ENCODE data around the gene MKRN2. TPM values are rescaled to one million over a fixed set of nuclear protein-coding genes. Genes with fewer than 3 reads are reported as not detected.

Gene MKRN2
- total and polyA plus RNA-seq, 2 of the 13 experiments (the other 11 are each of a cell fraction or from before 2014, with no cell fraction given), result 25.5 to 34.3 TPM

DNA sequence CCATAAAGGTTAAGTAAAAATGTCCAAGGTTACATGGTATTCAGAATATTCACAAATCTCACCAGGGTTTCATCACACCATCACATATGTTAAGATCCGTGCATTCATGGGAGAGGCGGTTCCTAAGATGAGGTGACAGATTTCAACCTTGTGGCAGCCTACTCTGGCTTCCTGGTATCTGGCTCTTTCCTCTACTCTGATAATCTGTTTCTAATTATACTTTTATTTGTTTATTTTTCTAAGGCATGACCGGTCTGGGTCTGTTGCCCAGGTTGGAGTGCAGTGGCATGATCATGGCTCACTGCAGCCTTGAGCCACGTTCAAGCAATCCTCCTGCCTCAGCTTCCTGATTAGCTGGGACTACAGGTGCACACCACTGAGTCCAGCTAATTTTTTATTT lies 72.7 kb downstream of the MKRN2 start:
- no peak overlapping the region for H3K27ac ChIP-seq (ENCODE audit: extremely low read length, insufficient read depth, low read length)
- TF ChIP-seq BRD4 (CRISPR knock-in tag; IDR thresholded peaks at IDR 0.05), result no peak
- TF ChIP-seq, protein P1, sequence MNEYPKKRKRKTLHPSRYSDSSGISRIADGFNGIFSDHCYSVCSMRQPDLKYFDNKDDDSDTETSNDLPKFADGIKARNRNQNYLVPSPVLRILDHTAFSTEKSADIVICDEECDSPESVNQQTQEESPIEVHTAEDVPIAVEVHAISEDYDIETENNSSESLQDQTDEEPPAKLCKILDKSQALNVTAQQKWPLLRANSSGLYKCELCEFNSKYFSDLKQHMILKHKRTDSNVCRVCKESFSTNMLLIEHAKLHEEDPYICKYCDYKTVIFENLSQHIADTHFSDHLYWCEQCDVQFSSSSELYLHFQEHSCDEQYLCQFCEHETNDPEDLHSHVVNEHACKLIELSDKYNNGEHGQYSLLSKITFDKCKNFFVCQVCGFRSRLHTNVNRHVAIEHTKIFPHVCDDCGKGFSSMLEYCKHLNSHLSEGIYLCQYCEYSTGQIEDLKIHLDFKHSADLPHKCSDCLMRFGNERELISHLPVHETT (CRISPR knock-in tag; conservative IDR thresholded peaks at IDR 0.05), result no peak
- TF ChIP-seq KDM5A (IDR thresholded peaks at IDR 0.05; ENCODE audit: borderline replicate concordance, low read length), result no peak
- TF ChIP-seq ZNF496 (CRISPR knock-in tag; IDR thresholded peaks at IDR 0.05; ENCODE audit: insufficient replicate concordance), result no peak
- peaks cover 90% of the 10 kb centered on the region for H3K79me2 ChIP-seq (ENCODE audit: insufficient read depth, low read length)
- no peaks in the 10 kb centered on the region for H3K27me3 ChIP-seq (ENCODE audit: control insufficient read depth in 1 of 2, insufficient read depth in 2 of 2, low read length in 2 of 2)
- POLR2A ChIA-PET, result no interaction called here
- ATAC-seq (no peak), DNase-seq (ENCODE audit: low spot score) (no peak), FAIRE-seq (no peak)
- no peaks in the 10 kb centered on the region for H3K9me3 ChIP-seq (ENCODE audit: low read length)
- H2AFZ ChIP-seq (ENCODE audit: low read length), result no peak overlapping the region
- H3K36me3 ChIP-seq (replicated peaks in 1 of 2; ENCODE audit: control insufficient read depth in 1 of 2, insufficient read depth in 2 of 2, low read length in 2 of 2), result no peaks in the 10 kb centered on the region
- in situ Hi-C loops (cut with HindIII; ENCODE audit: extremely low pct_ligation_motif_present, low pct_unique_long_range_greater_than_20kb) (no loop called here), intact Hi-C loops (cut with micrococcal nuclease; ENCODE audit: unreplicated experiment) (loop anchor here (10.0 kb wide), 1 partner anchor 45 kb away; no protein-coding TSS in a partner anchor)
- H3K9ac ChIP-seq (ENCODE audit: insufficient read depth, low read depth, low read length), result no peak overlapping the region
- peaks cover 44% of the 10 kb centered on the region for H4K20me1 ChIP-seq (ENCODE audit: insufficient read depth, low read length)
- CTCF ChIA-PET (ENCODE audit: low intra/inter-chr PET ratio, low total read pairs), result no interaction called here
- 91% methylated on average over 4 of the region's 4 CpGs for WGBS (ENCODE audit: low lambda C conversion rate)
- no TSS peak for BruUV-seq (replicated peaks)
- H3K4me1 ChIP-seq (ENCODE audit: insufficient read depth, low read length), result peaks cover 18% of the 10 kb centered on the region; the same call in 1 of the 2 replicates
- no peak overlapping the region for H3K4me3 ChIP-seq (replicated peaks in 1 of 3; ENCODE audit: insufficient read depth in 1 of 3, low read depth in 2 of 3, low read length in 3 of 3)
- H3K4me2 ChIP-seq (ENCODE audit: low read depth, low read length), result no peak overlapping the region

DNA sequence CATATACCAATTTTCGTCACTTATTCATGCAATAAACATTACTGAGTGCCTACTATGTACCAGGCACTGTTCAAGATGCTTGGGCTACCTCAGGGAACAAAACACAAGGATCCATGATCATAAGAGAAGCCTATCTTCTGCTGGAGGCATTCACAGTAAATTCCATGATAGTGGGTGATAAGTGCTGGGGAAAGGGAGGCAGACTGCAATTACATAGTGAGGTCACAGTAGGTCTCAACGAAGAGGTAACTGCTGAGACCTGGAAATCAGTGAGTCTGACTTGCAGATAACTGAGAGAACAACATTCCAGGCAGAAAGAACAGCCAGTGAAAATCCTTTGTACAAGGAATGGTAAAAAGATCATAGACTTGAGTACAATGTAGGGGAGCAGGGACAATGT lies 73.4 kb downstream of the MKRN2 start:
- POLR2A ChIA-PET, result no interaction called here
- FAIRE-seq (no peak), ATAC-seq (no peak), DNase-seq (ENCODE audit: low spot score) (no peak)
- H3K4me2 ChIP-seq (ENCODE audit: low read depth, low read length), result no peak overlapping the region
- H3K27ac ChIP-seq (ENCODE audit: extremely low read length, insufficient read depth, low read length), result no peak overlapping the region
- no peaks in the 10 kb centered on the region for H3K27me3 ChIP-seq (ENCODE audit: control insufficient read depth in 1 of 2, insufficient read depth in 2 of 2, low read length in 2 of 2)
- peaks cover 92% of the 10 kb centered on the region for H3K79me2 ChIP-seq (ENCODE audit: insufficient read depth, low read length)
- CTCF ChIA-PET (ENCODE audit: low intra/inter-chr PET ratio, low total read pairs), result no interaction called here
- in situ Hi-C loops (cut with HindIII; ENCODE audit: extremely low pct_ligation_motif_present, low pct_unique_long_range_greater_than_20kb), result no loop called here
- intact Hi-C loops (cut with micrococcal nuclease; ENCODE audit: unreplicated experiment), result no loop called here
- WGBS (ENCODE audit: low lambda C conversion rate), result 93% methylated on average over 2 of the region's 2 CpGs
- BruUV-seq (replicated peaks), result no TSS peak
- peaks cover 18% of the 10 kb centered on the region; the same call in 1 of the 2 replicates for H3K4me1 ChIP-seq (ENCODE audit: insufficient read depth, low read length)
- no peak overlapping the region for H3K9ac ChIP-seq (ENCODE audit: insufficient read depth, low read depth, low read length)
- H3K9me3 ChIP-seq (ENCODE audit: low read length), result no peaks in the 10 kb centered on the region
- no peak overlapping the region for H2AFZ ChIP-seq (ENCODE audit: low read length)
- no peak overlapping the region for H3K4me3 ChIP-seq (replicated peaks in 1 of 3; ENCODE audit: insufficient read depth in 1 of 3, low read depth in 2 of 3, low read length in 3 of 3)
- H3K36me3 ChIP-seq (replicated peaks in 1 of 2; ENCODE audit: control insufficient read depth in 1 of 2, insufficient read depth in 2 of 2, low read length in 2 of 2), result peaks cover 0 to 1% of the 10 kb centered on the region in 2 experiments; a peak in 1 of 5 replicates
- peaks cover 43% of the 10 kb centered on the region for H4K20me1 ChIP-seq (ENCODE audit: insufficient read depth, low read length)
- TF ChIP-seq ZNF12 (CRISPR knock-in tag; IDR thresholded peaks at IDR 0.05), result no peak
- no peak for TF ChIP-seq ZNF430 (CRISPR knock-in tag; IDR thresholded peaks at IDR 0.05)
- TF ChIP-seq WIZ (CRISPR knock-in tag; IDR thresholded peaks at IDR 0.05), result no peak
- TF ChIP-seq MAF1 (CRISPR knock-in tag; IDR thresholded peaks at IDR 0.05; ENCODE audit: borderline replicate concordance), result no peak
- TF ChIP-seq KLF11 (CRISPR knock-in tag; IDR thresholded peaks at IDR 0.05), result no peak
- TF ChIP-seq, protein P2, sequence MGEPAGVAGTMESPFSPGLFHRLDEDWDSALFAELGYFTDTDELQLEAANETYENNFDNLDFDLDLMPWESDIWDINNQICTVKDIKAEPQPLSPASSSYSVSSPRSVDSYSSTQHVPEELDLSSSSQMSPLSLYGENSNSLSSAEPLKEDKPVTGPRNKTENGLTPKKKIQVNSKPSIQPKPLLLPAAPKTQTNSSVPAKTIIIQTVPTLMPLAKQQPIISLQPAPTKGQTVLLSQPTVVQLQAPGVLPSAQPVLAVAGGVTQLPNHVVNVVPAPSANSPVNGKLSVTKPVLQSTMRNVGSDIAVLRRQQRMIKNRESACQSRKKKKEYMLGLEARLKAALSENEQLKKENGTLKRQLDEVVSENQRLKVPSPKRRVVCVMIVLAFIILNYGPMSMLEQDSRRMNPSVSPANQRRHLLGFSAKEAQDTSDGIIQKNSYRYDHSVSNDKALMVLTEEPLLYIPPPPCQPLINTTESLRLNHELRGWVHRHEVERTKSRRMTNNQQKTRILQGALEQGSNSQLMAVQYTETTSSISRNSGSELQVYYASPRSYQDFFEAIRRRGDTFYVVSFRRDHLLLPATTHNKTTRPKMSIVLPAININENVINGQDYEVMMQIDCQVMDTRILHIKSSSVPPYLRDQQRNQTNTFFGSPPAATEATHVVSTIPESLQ (CRISPR knock-in tag; conservative IDR thresholded peaks at IDR 0.05), result no peak
- no peak for TF ChIP-seq ZNF766 (CRISPR knock-in tag; IDR thresholded peaks at IDR 0.05; ENCODE audit: borderline replicate concordance)
- no peak for TF ChIP-seq BCL6 (CRISPR knock-in tag; IDR thresholded peaks at IDR 0.05)
- TF ChIP-seq ZSCAN21 (CRISPR knock-in tag; IDR thresholded peaks at IDR 0.05; ENCODE audit: borderline replicate concordance), result no peak
- no peak for TF ChIP-seq PHB2 (IDR thresholded peaks at IDR 0.05; ENCODE audit: partially characterized antibody)
- TF ChIP-seq YEATS4 (CRISPR knock-in tag; IDR thresholded peaks at IDR 0.05; ENCODE audit: borderline replicate concordance), result no peak
- TF ChIP-seq MAFG (CRISPR knock-in tag; IDR thresholded peaks at IDR 0.05), result no peak
- no peak for TF ChIP-seq KDM6A (CRISPR knock-in tag; IDR thresholded peaks at IDR 0.05; ENCODE audit: low read depth)
- no peak for TF ChIP-seq ZFP36L2 (CRISPR knock-in tag; IDR thresholded peaks at IDR 0.05)
- TF ChIP-seq MTF2 (CRISPR knock-in tag; IDR thresholded peaks at IDR 0.05; ENCODE audit: borderline replicate concordance), result no peak
